Neural cell (in vitro differentiated cells): ENCODE measurements around the gene SMARCA5. TPM values are rescaled to one million over a fixed set of nuclear protein-coding genes. Genes with fewer than 3 reads are reported as not detected.

Experiments used
- H2AFZ ChIP-seq: fragments of 200-600, 300-800 bp; sonication (generic), shearing (Covaris generic); 2 replicates; pipeline ENCODE4 v1.6.0; 2014; ENCODE audit warnings: low read depth, mild to moderate bottlenecking, antibody characterized with exemption, low read length, moderate library complexity
- H3F3A ChIP-seq: fragments of 200-600 bp; shearing (Covaris generic); 2 replicates; pipeline ENCODE4 v1.6.1; 2016; ENCODE audit warnings: mild to moderate bottlenecking, moderate library complexity, mixed read lengths, antibody characterized with exemption, low read length; ENCODE audit not compliant: insufficient read depth, poor library complexity, severe bottlenecking
- H3K27ac ChIP-seq: fragments of 200-600, 300-800 bp; sonication (generic), shearing (Covaris generic); 2 replicates; pipeline ENCODE4 v1.5.1; 2014; ENCODE audit warnings: mild to moderate bottlenecking, low read length, moderate library complexity
- H3K27me3 ChIP-seq: fragments of 300-800, 200-600 bp; sonication (generic), shearing (Covaris generic); 2 replicates; pipeline ENCODE4 v1.6.0; 2014; ENCODE audit warnings: mild to moderate bottlenecking, low read depth, low read length, moderate library complexity; ENCODE audit not compliant: insufficient read depth
- H3K36me3 ChIP-seq: fragments of 300-800, 200-600 bp; sonication (generic), shearing (Covaris generic); 2 replicates; pipeline ENCODE4 v1.5.1; 2014; ENCODE audit warnings: mild to moderate bottlenecking, antibody characterized with exemption, low read length, moderate library complexity; ENCODE audit not compliant: insufficient read depth
- H3K4me2 ChIP-seq: fragments of 300-800, 200-600 bp; sonication (generic), shearing (Covaris generic); 2 replicates; pipeline ENCODE4 v1.6.0; 2014; ENCODE audit warnings: mild to moderate bottlenecking, low read length
- H3K4me3 ChIP-seq: fragments of 300-800, 200-600 bp; sonication (generic), shearing (Covaris generic); 2 replicates; pipeline ENCODE4 v1.5.1; 2014; ENCODE audit warnings: mild to moderate bottlenecking, low read length, moderate library complexity
- H3K79me2 ChIP-seq: fragments of 200-600 bp; shearing (Covaris generic); replicated peaks from 2 replicates; pipeline ENCODE4 v1.6.0; 2014; ENCODE audit warnings: mild to moderate bottlenecking, low read length, moderate library complexity; ENCODE audit not compliant: insufficient read depth
- H3K9ac ChIP-seq: fragments of 300-800, 200-600 bp; sonication (generic), shearing (Covaris generic); 2 replicates; pipeline ENCODE4 v1.6.1; 2016; ENCODE audit warnings: mild to moderate bottlenecking, low read length, mixed read lengths
- H3K9me2 ChIP-seq: fragments of 200-600 bp; shearing (Covaris generic); 2 replicates; pipeline ENCODE4 v1.6.1; 2016; ENCODE audit warnings: mild to moderate bottlenecking, low read length, mixed read lengths; ENCODE audit not compliant: insufficient read depth
- H3K9me3 ChIP-seq: fragments of 200-600, 300-800 bp; sonication (generic), shearing (Covaris generic); 2 replicates; pipeline ENCODE4 v1.6.1; 2016; ENCODE audit warnings: mild to moderate bottlenecking, mixed run types, low read length, moderate library complexity, mixed read lengths
- H4K20me1 ChIP-seq: fragments of 200-600 bp; shearing (Covaris generic); 2 replicates; pipeline ENCODE4 v1.6.1; 2016; ENCODE audit warnings: mild to moderate bottlenecking, mixed run types; ENCODE audit not compliant: insufficient read depth
- EP300 ChIP-seq: fragments of 450-650 bp; conservative IDR thresholded peaks from 2 replicates; pipeline ENCODE4 v1.6.1; 2014; ENCODE audit warnings: antibody characterized with exemption, mild to moderate bottlenecking, moderate library complexity; ENCODE audit not compliant: poor library complexity, severe bottlenecking
- EZH2 ChIP-seq: fragments of 200-600, 300-800 bp; shearing (Covaris generic), sonication (generic); IDR thresholded peaks from 2 replicates; pipeline ENCODE4 v1.6.1; 2014; ENCODE audit warnings: antibody characterized with exemption, low read length, borderline replicate concordance, mild to moderate bottlenecking; ENCODE audit not compliant: insufficient read depth, poor library complexity, severe bottlenecking
- MXI1 ChIP-seq: fragments of 450-650 bp; conservative IDR thresholded peaks from 2 replicates; pipeline ENCODE4 v1.6.1; 2014; ENCODE audit warnings: antibody characterized with exemption, mild to moderate bottlenecking; ENCODE audit not compliant: poor library complexity, severe bottlenecking
- POLR2AphosphoS5 ChIP-seq: IDR thresholded peaks from 2 replicates; pipeline ENCODE4 v1.6.1; 2012
- RAD21 ChIP-seq: fragments of 450-650 bp; conservative IDR thresholded peaks from 2 replicates; pipeline ENCODE4 v1.6.1; 2014; ENCODE audit warnings: antibody characterized with exemption, mild to moderate bottlenecking, moderate library complexity
- REST ChIP-seq: IDR thresholded peaks from 2 replicates; pipeline ENCODE4 v1.6.1; 2012; ENCODE audit warnings: borderline replicate concordance
- SMC3 ChIP-seq: fragments of 450-650 bp; conservative IDR thresholded peaks from 2 replicates; pipeline ENCODE4 v1.6.1; 2014; ENCODE audit warnings: antibody characterized with exemption, mild to moderate bottlenecking, moderate library complexity; ENCODE audit not compliant: poor library complexity
- TAF1 ChIP-seq: IDR thresholded peaks from 2 replicates; pipeline ENCODE4 v1.6.1; 2012; ENCODE audit warnings: low read depth
- polyA plus RNA-seq: library from polyadenylated mRNA; depleted of rRNA; stranded (reverse); fragments of >200 nt; gene quantifications from 2 replicates; pipeline ENCODE4 v1.2.3, GENCODE V29; 2014
- TF ChIP-seq, protein P1 (sequence below): fragments of 450-650 bp; IDR thresholded peaks from 2 replicates; pipeline ENCODE4 v1.5.1; 2014; ENCODE audit warnings: antibody characterized with exemption, mild to moderate bottlenecking, moderate library complexity; ENCODE audit not compliant: poor library complexity, severe bottlenecking

SMARCA5 gene
- polyA plus RNA-seq, 1 donor from 2014 or later = 49.2 TPM

GRCh38 chr4:143559757-143560147 lies 46.2 kb downstream of the SMARCA5 start:
- no peak overlapping the region for H2AFZ ChIP-seq
- H3K27me3 ChIP-seq = no peaks in the 10 kb centered on the region
- H3K79me2 ChIP-seq = no peaks in the 10 kb centered on the region

GRCh38 chr4:143564472-143564871 lies 51.0 kb downstream of the SMARCA5 start:
- H3K9me3 ChIP-seq = no peaks in the 10 kb centered on the region
- H4K20me1 ChIP-seq = no peaks in the 10 kb centered on the region
- H3K27ac ChIP-seq = no peak overlapping the region
- H3K36me3 ChIP-seq = no peaks in the 10 kb centered on the region
- no peak for TF ChIP-seq MXI1
- no peak for TF ChIP-seq EZH2
- TF ChIP-seq, protein P1, sequence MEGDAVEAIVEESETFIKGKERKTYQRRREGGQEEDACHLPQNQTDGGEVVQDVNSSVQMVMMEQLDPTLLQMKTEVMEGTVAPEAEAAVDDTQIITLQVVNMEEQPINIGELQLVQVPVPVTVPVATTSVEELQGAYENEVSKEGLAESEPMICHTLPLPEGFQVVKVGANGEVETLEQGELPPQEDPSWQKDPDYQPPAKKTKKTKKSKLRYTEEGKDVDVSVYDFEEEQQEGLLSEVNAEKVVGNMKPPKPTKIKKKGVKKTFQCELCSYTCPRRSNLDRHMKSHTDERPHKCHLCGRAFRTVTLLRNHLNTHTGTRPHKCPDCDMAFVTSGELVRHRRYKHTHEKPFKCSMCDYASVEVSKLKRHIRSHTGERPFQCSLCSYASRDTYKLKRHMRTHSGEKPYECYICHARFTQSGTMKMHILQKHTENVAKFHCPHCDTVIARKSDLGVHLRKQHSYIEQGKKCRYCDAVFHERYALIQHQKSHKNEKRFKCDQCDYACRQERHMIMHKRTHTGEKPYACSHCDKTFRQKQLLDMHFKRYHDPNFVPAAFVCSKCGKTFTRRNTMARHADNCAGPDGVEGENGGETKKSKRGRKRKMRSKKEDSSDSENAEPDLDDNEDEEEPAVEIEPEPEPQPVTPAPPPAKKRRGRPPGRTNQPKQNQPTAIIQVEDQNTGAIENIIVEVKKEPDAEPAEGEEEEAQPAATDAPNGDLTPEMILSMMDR = no peak
- no peak for TF ChIP-seq POLR2AphosphoS5
- no peak for TF ChIP-seq REST
- TF ChIP-seq SMC3 = no peak
- TF ChIP-seq EP300 = no peak
- TF ChIP-seq TAF1 = no peak
- TF ChIP-seq RAD21 = no peak
- no peaks in the 10 kb centered on the region for H3K27me3 ChIP-seq
- H3K79me2 ChIP-seq = no peaks in the 10 kb centered on the region
- no peak overlapping the region for H3K9ac ChIP-seq
- no peak overlapping the region for H2AFZ ChIP-seq
- no peaks in the 10 kb centered on the region for H3F3A ChIP-seq
- H3K4me3 ChIP-seq = no peak overlapping the region
- H3K9me2 ChIP-seq = no peaks in the 10 kb centered on the region
- no peak overlapping the region for H3K4me2 ChIP-seq

More at GRCh38 chr4:143559757-143560147, 46.2 kb downstream of the SMARCA5 start:
- Histone ChIP-seq H3K9me2 (no peaks in the 10 kb centered on the region), H3F3A (no peaks in the 10 kb centered on the region), H3K36me3 (no peaks in the 10 kb centered on the region), H3K4me2 (no peak overlapping the region), H3K9me3 (no peaks in the 10 kb centered on the region), H3K27ac (no peak overlapping the region), H3K4me3 (no peak overlapping the region), H4K20me1 (no peaks in the 10 kb centered on the region), H3K9ac (no peak overlapping the region)
- TF ChIP-seq, protein P1 = no peak
- no peak for TF ChIP-seq SMC3
- no peak for TF ChIP-seq RAD21
- TF ChIP-seq EZH2 = no peak
- no peak for TF ChIP-seq POLR2AphosphoS5
- no peak for TF ChIP-seq REST
- no peak for TF ChIP-seq EP300
